Ishikawa (cell line): Measurements from ENCODE around the gene ZBTB18.

ENCODE experiments used
- CEBPB ChIP-seq: IDR thresholded peaks from 2 replicates; pipeline ENCODE4 v1.6.1; 2012
- CREB1 ChIP-seq: IDR thresholded peaks from 2 replicates; pipeline ENCODE4 v1.6.1; 2012; ENCODE audit warnings: low read depth
- EGR1 ChIP-seq: IDR thresholded peaks from 2 replicates; pipeline ENCODE4 v1.6.1; 2012
- EP300 ChIP-seq: IDR thresholded peaks from 2 replicates; pipeline ENCODE4 v1.6.1; 2012; ENCODE audit warnings: borderline replicate concordance
- FOXM1 ChIP-seq: IDR thresholded peaks from 2 replicates; pipeline ENCODE4 v1.6.1; 2012; ENCODE audit warnings: low read depth, borderline replicate concordance
- MAX ChIP-seq: IDR thresholded peaks from 2 replicates; pipeline ENCODE4 v1.6.1; 2012
- NFIC ChIP-seq: IDR thresholded peaks from 2 replicates; pipeline ENCODE4 v1.6.1; 2012
- RAD21 ChIP-seq: IDR thresholded peaks from 2 replicates; pipeline ENCODE4 v1.6.1; 2012; ENCODE audit warnings: low read depth
- REST ChIP-seq: IDR thresholded peaks from 2 replicates; pipeline ENCODE4 v1.6.1; 2012; ENCODE audit warnings: low read depth, mild to moderate bottlenecking
- TAF1 ChIP-seq: IDR thresholded peaks from 2 replicates; pipeline ENCODE4 v1.6.1; 2012; ENCODE audit warnings: low read depth, mild to moderate bottlenecking
- TCF12 ChIP-seq: IDR thresholded peaks from 2 replicates; pipeline ENCODE4 v1.6.1; 2012; ENCODE audit warnings: low read depth
- TEAD4 ChIP-seq: IDR thresholded peaks from 2 replicates; pipeline ENCODE4 v1.6.1; 2012
- USF1 ChIP-seq: IDR thresholded peaks from 2 replicates; pipeline ENCODE4 v1.6.1; 2012
- YY1 ChIP-seq: IDR thresholded peaks from 2 replicates; pipeline ENCODE4 v1.6.1; 2012; ENCODE audit warnings: low read depth
- ZBTB7A ChIP-seq: IDR thresholded peaks from 2 replicates; pipeline ENCODE4 v1.6.1; 2012; ENCODE audit warnings: low read depth

Gene ZBTB18

GRCh38 chr1:244065960-244066388 is 14.9 kb downstream of the ZBTB18 start:
- TF ChIP-seq FOXM1 (no peak), CREB1 (no peak), USF1 (no peak), RAD21 (no peak), NFIC (no peak), EGR1 (no peak), TAF1 (no peak), REST (no peak), CEBPB (no peak), EP300 (no peak), TCF12 (no peak), TEAD4 (no peak), MAX (no peak), YY1 (no peak), ZBTB7A (no peak)

- TF ChIP-seq TCF12 (no peak), CREB1 (no peak), YY1 (no peak), REST (no peak), FOXM1 (no peak), RAD21 (no peak), TEAD4 (no peak), NFIC (no peak), USF1 (no peak), TAF1 (no peak), EP300 (no peak)
Measured at GRCh38 chr1:244066954-244067716, 16.1 kb downstream of the ZBTB18 start.

- TF ChIP-seq CREB1: no peak
- no peak for TF ChIP-seq RAD21
- TF ChIP-seq TCF12: no peak
- no peak for TF ChIP-seq YY1
- TF ChIP-seq REST: no peak
- TF ChIP-seq EGR1: no peak
- TF ChIP-seq NFIC: no peak
- TF ChIP-seq CEBPB: no peak
- no peak for TF ChIP-seq TEAD4
- TF ChIP-seq FOXM1: no peak
- no peak for TF ChIP-seq TAF1
- TF ChIP-seq MAX: no peak
- no peak for TF ChIP-seq USF1
- TF ChIP-seq EP300: no peak
- no peak for TF ChIP-seq ZBTB7A
Measured at GRCh38 chr1:244067893-244068292, 16.8 kb downstream of the ZBTB18 start.
